Activated CD4-positive, alpha-beta memory T cell treated with anti-CD3 and anti-CD28 coated beads, Interleukin-2, amount 10 ng/mL, durations not matched to agents 7 days and 5 days (primary cell): Measurements from ENCODE around the gene CYP26B1. TPM values are rescaled to one million over a fixed set of nuclear protein-coding genes. Genes with fewer than 3 reads are reported as not detected.
A peak's percentile ranks its signal among the peaks of the same experiment; 100 is the strongest.

Experiments
- CTCF ChIA-PET: fragments of 350-600 bp; sonication (Branson Sonifier 250); formaldehyde crosslinking; loops from one replicate; lab custom pipeline; 2021; ENCODE audit warnings: antibody characterized with exemption, inconsistent platforms; lab: Charles Lee
- POLR2A ChIA-PET: fragments of 350-600 bp; sonication (Branson Sonifier 250); formaldehyde crosslinking; loops from one replicate; lab custom pipeline; 2021; ENCODE audit warnings: antibody characterized with exemption; lab: Charles Lee
- DNase-seq: peaks from one replicate; pipeline ENCODE4 v3.0.0-alpha.2; 2020
- H3K27ac Mint-ChIP-seq: one replicate; pipeline ENCODE4 v1.8.0; 2021; ENCODE audit warnings: mild to moderate bottlenecking, mixed read lengths
- H3K27me3 Mint-ChIP-seq: one replicate; pipeline ENCODE4 v1.8.0; 2021; ENCODE audit warnings: mixed read lengths
- H3K36me3 Mint-ChIP-seq: one replicate; pipeline ENCODE4 v1.8.0; 2021; ENCODE audit warnings: low read depth, mixed read lengths
- H3K4me1 Mint-ChIP-seq: one replicate; pipeline ENCODE4 v1.8.0; 2021; ENCODE audit warnings: mixed read lengths
- H3K4me3 Mint-ChIP-seq: one replicate; pipeline ENCODE4 v1.8.0; 2021; ENCODE audit warnings: mild to moderate bottlenecking, mixed read lengths
- H3K9me3 Mint-ChIP-seq: one replicate; pipeline ENCODE4 v1.8.0; 2021; ENCODE audit warnings: mixed read lengths
- total RNA-seq, 2 experiments: library from RNA; stranded (reverse); gene quantifications; one replicate each; pipeline ENCODE4 v1.2.3, GENCODE V29; 2021

The CYP26B1 gene
- total RNA-seq, 2 experiments from 2014 or later = not detected

- Mint-ChIP-seq H3K27me3 (no peaks in the 10 kb centered on the region), H3K9me3 (no peaks in the 10 kb centered on the region), H3K4me3 (no peak overlapping the region), H3K36me3 (no peaks in the 10 kb centered on the region), H3K27ac (no peak overlapping the region), H3K4me1 (no peaks in the 10 kb centered on the region)
- ChIA-PET POLR2A (no interaction called here), CTCF (no interaction called here)
- DNase-seq = no peak
Measured at GRCh38 chr2:72113847-72114692, 33.6 kb downstream of the CYP26B1 start.

- H3K27me3 Mint-ChIP-seq = no peaks in the 10 kb centered on the region
- H3K36me3 Mint-ChIP-seq = no peaks in the 10 kb centered on the region
- no peak for DNase-seq
- no peak overlapping the region for H3K27ac Mint-ChIP-seq
- no peak overlapping the region for H3K4me3 Mint-ChIP-seq
- H3K4me1 Mint-ChIP-seq = no peaks in the 10 kb centered on the region
- no peaks in the 10 kb centered on the region for H3K9me3 Mint-ChIP-seq
- ChIA-PET POLR2A (no interaction called here), CTCF (no interaction called here)
Measured at GRCh38 chr2:72112981-72113846, 34.4 kb downstream of the CYP26B1 start.

- H3K27me3 Mint-ChIP-seq = no peaks in the 10 kb centered on the region
- no peaks in the 10 kb centered on the region for H3K4me1 Mint-ChIP-seq
- ChIA-PET CTCF (no interaction called here), POLR2A (no interaction called here)
- H3K4me3 Mint-ChIP-seq = no peak overlapping the region
- H3K9me3 Mint-ChIP-seq = no peaks in the 10 kb centered on the region
- no peak for DNase-seq
- H3K27ac Mint-ChIP-seq = no peak overlapping the region
- H3K36me3 Mint-ChIP-seq = no peaks in the 10 kb centered on the region
Measured at GRCh38 chr2:72112401-72112800, 35.3 kb downstream of the CYP26B1 start.

- H3K36me3 Mint-ChIP-seq = no peaks in the 10 kb centered on the region
- H3K27me3 Mint-ChIP-seq = no peaks in the 10 kb centered on the region
- no peak for DNase-seq
- no peak overlapping the region for H3K4me3 Mint-ChIP-seq
- no peaks in the 10 kb centered on the region for H3K9me3 Mint-ChIP-seq
- POLR2A ChIA-PET = no interaction called here
- CTCF ChIA-PET = no interaction called here
- no peak overlapping the region for H3K27ac Mint-ChIP-seq
- H3K4me1 Mint-ChIP-seq = no peaks in the 10 kb centered on the region
Measured at GRCh38 chr2:72111061-72111460, 36.6 kb downstream of the CYP26B1 start.

GRCh38 chr2:72109904-72110303, 37.8 kb downstream of the CYP26B1 start:
- no peak overlapping the region for H3K27ac Mint-ChIP-seq
- ChIA-PET POLR2A (no interaction called here), CTCF (no interaction called here)
- no peak overlapping the region for H3K4me3 Mint-ChIP-seq
- no peaks in the 10 kb centered on the region for H3K9me3 Mint-ChIP-seq
- no peaks in the 10 kb centered on the region for H3K36me3 Mint-ChIP-seq
- no peak for DNase-seq
- no peaks in the 10 kb centered on the region for H3K4me1 Mint-ChIP-seq
- H3K27me3 Mint-ChIP-seq = no peaks in the 10 kb centered on the region

GRCh38 chr2:72109291-72109690, 38.4 kb downstream of the CYP26B1 start:
- no peaks in the 10 kb centered on the region for H3K9me3 Mint-ChIP-seq
- ChIA-PET POLR2A (no interaction called here), CTCF (no interaction called here)
- DNase-seq = no peak
- H3K36me3 Mint-ChIP-seq = no peaks in the 10 kb centered on the region
- H3K27ac Mint-ChIP-seq = no peak overlapping the region
- H3K27me3 Mint-ChIP-seq = no peaks in the 10 kb centered on the region
- no peak overlapping the region for H3K4me3 Mint-ChIP-seq
- H3K4me1 Mint-ChIP-seq = no peaks in the 10 kb centered on the region

- no peak for DNase-seq
- Mint-ChIP-seq H3K36me3 (no peaks in the 10 kb centered on the region), H3K4me1 (no peaks in the 10 kb centered on the region), H3K4me3 (no peak overlapping the region), H3K9me3 (no peaks in the 10 kb centered on the region), H3K27me3 (no peaks in the 10 kb centered on the region), H3K27ac (no peak overlapping the region)
- CTCF ChIA-PET = no interaction called here
- POLR2A ChIA-PET = no interaction called here
Measured at GRCh38 chr2:72108121-72108520, 39.5 kb downstream of the CYP26B1 start.

- ChIA-PET CTCF (no interaction called here), POLR2A (no interaction called here)
- no peak for DNase-seq
- peaks cover 6% of the 10 kb centered on the region for H3K27me3 Mint-ChIP-seq
- no peaks in the 10 kb centered on the region for H3K4me1 Mint-ChIP-seq
- no peaks in the 10 kb centered on the region for H3K36me3 Mint-ChIP-seq
- no peak overlapping the region for H3K4me3 Mint-ChIP-seq
- H3K27ac Mint-ChIP-seq = no peak overlapping the region
- H3K9me3 Mint-ChIP-seq = no peaks in the 10 kb centered on the region
Measured at GRCh38 chr2:72106978-72107377, 40.7 kb downstream of the CYP26B1 start.

- peak; percentile 12 for DNase-seq
- Mint-ChIP-seq H3K36me3 (no peaks in the 10 kb centered on the region), H3K27ac (no peak overlapping the region), H3K9me3 (no peaks in the 10 kb centered on the region), H3K27me3 (peaks cover 9% of the 10 kb centered on the region), H3K4me3 (no peak overlapping the region), H3K4me1 (no peaks in the 10 kb centered on the region)
- CTCF ChIA-PET = no interaction called here
- POLR2A ChIA-PET = no interaction called here
Measured at GRCh38 chr2:72104821-72105588, 42.7 kb downstream of the CYP26B1 start.

- Mint-ChIP-seq H3K4me1 (no peaks in the 10 kb centered on the region), H3K27ac (no peak overlapping the region), H3K36me3 (no peaks in the 10 kb centered on the region), H3K4me3 (no peak overlapping the region), H3K9me3 (no peaks in the 10 kb centered on the region), H3K27me3 (peaks cover 15% of the 10 kb centered on the region)
- ChIA-PET CTCF (no interaction called here), POLR2A (no interaction called here)
- peak; percentile 6 for DNase-seq
Measured at GRCh38 chr2:72103690-72104089, 44.0 kb downstream of the CYP26B1 start.

GRCh38 chr2:72103161-72103560, 44.5 kb downstream of the CYP26B1 start:
- POLR2A ChIA-PET = no interaction called here
- Mint-ChIP-seq H3K4me3 (no peak overlapping the region), H3K9me3 (no peaks in the 10 kb centered on the region), H3K27ac (no peak overlapping the region), H3K27me3 (peaks cover 16% of the 10 kb centered on the region), H3K36me3 (no peaks in the 10 kb centered on the region), H3K4me1 (no peaks in the 10 kb centered on the region)
- no peak for DNase-seq
- CTCF ChIA-PET = no interaction called here

GRCh38 chr2:72098935-72099334, 48.7 kb downstream of the CYP26B1 start:
- CTCF ChIA-PET = no interaction called here
- no peak for DNase-seq
- POLR2A ChIA-PET = no interaction called here
- Mint-ChIP-seq H3K4me1 (no peaks in the 10 kb centered on the region), H3K27ac (no peak overlapping the region), H3K27me3 (peaks cover 18% of the 10 kb centered on the region), H3K36me3 (no peaks in the 10 kb centered on the region), H3K9me3 (no peaks in the 10 kb centered on the region), H3K4me3 (no peak overlapping the region)

- no peak for DNase-seq
Measured at GRCh38 chr2:72097276-72097675, 50.4 kb downstream of the CYP26B1 start.

More at GRCh38 chr2:72097276-72097675, 50.4 kb downstream of the CYP26B1 start:
- H3K9me3 Mint-ChIP-seq = no peaks in the 10 kb centered on the region
- peaks cover 12% of the 10 kb centered on the region for H3K27me3 Mint-ChIP-seq
- H3K36me3 Mint-ChIP-seq = no peaks in the 10 kb centered on the region
- CTCF ChIA-PET = no interaction called here
- no peak overlapping the region for H3K27ac Mint-ChIP-seq
- H3K4me1 Mint-ChIP-seq = no peaks in the 10 kb centered on the region
- H3K4me3 Mint-ChIP-seq = no peak overlapping the region
- POLR2A ChIA-PET = no interaction called here
